Stimulated activated CD8-positive, alpha-beta memory T cell treated with anti-CD3 and anti-CD28 coated beads, Interleukin-7, amount 100 ng/mL, for 48 hours (primary cell): Measurements from ENCODE around the gene AKT1S1.

Experiments
- DNase-seq, 2 donors: peaks; one replicate each; pipeline ENCODE4 v3.0.0-alpha.2; 2020; ENCODE audit warnings: low read depth in 1 of 2; ENCODE audit errors: extremely low read depth in 1 of 2

Gene AKT1S1

GRCh38 chr19:49856574-49857021 is 20.6 kb downstream of the AKT1S1 start:
- DNase-seq, result no peak

GRCh38 chr19:49855676-49856573 is 21.2 kb downstream of the AKT1S1 start:
- no peak for DNase-seq

GRCh38 chr19:49855277-49855675 is 21.9 kb downstream of the AKT1S1 start:
- no peak for DNase-seq

- DNase-seq, result no peak
Observed at GRCh38 chr19:49854378-49855263, 22.5 kb downstream of the AKT1S1 start.

- no peak for DNase-seq
Observed at GRCh38 chr19:49853852-49854377, 23.2 kb downstream of the AKT1S1 start.

GRCh38 chr19:49852631-49853126 is 24.5 kb downstream of the AKT1S1 start:
- no peak for DNase-seq

- DNase-seq, result no peak
Observed at GRCh38 chr19:49851456-49852259, 25.5 kb downstream of the AKT1S1 start.

- peak; percentile 78 to 81 for DNase-seq
Observed at GRCh38 chr19:49850487-49851342, 26.4 kb downstream of the AKT1S1 start, which contains the start of gene PTOV1. TSS of gene PTOV1 (plus strand) at chr19:49851159.

- no peak for DNase-seq
Observed at GRCh38 chr19:49850221-49850486, 27.0 kb downstream of the AKT1S1 start.

- DNase-seq, result no peak
Observed at GRCh38 chr19:49849433-49850220, 27.5 kb downstream of the AKT1S1 start.

GRCh38 chr19:49848938-49849337 is 28.2 kb downstream of the AKT1S1 start:
- no peak for DNase-seq

GRCh38 chr19:49847731-49848696 is 29.1 kb downstream of the AKT1S1 start:
- no peak for DNase-seq

GRCh38 chr19:49846408-49846807 is 30.7 kb downstream of the AKT1S1 start:
- DNase-seq, result no peak

GRCh38 chr19:49845414-49845813 is 31.7 kb downstream of the AKT1S1 start:
- no peak for DNase-seq

GRCh38 chr19:49844138-49845095 is 32.7 kb downstream of the AKT1S1 start:
- no peak for DNase-seq

GRCh38 chr19:49843265-49843664 is 33.9 kb downstream of the AKT1S1 start:
- DNase-seq, result no peak
